ENCODE data around the gene RAD51B.

RAD51B gene

DNA sequence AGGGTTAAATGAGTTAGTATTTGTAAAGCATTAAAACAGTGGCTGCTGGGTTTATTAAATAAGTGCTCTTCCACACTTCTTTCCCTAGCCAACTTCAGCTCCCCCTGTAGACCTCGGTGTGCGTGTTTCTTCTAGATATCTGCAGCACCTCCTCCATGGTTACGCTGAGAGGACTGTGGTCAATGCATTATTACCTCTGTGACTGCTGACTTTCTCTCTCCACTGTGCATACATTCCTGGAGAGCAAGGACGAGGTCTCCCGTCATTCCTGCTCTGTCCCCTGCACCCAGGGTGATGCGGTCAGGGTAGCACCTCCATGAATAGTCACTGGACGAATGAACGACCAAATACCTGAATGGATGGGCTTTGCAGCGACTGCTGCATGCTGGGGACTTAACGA, 928.7 kb downstream of the RAD51B start:
- no peak overlapping the region for H3K4me2 ChIP-seq
- no peak overlapping the region for H3K27ac ChIP-seq
- peaks cover 20% of the 10 kb centered on the region for H3K4me1 ChIP-seq
- no peak overlapping the region for H3K4me3 ChIP-seq
- no peak overlapping the region for H3K9ac ChIP-seq
- no peaks in the 10 kb centered on the region for H4K20me1 ChIP-seq
- no peaks in the 10 kb centered on the region for H3K36me3 ChIP-seq
- no peak for TF ChIP-seq Cebpa-rat (IDR thresholded peaks at IDR 0.05)
- no peaks in the 10 kb centered on the region for H3K9me3 ChIP-seq
- H3K27me3 ChIP-seq: no peaks in the 10 kb centered on the region

GRCh38 chr14:68748691-68749090, 929.1 kb downstream of the RAD51B start:
- no peak overlapping the region for H3K9ac ChIP-seq
- no peaks in the 10 kb centered on the region for H3K9me3 ChIP-seq
- no peak overlapping the region for H3K4me2 ChIP-seq
- H3K27me3 ChIP-seq: no peaks in the 10 kb centered on the region
- no peak overlapping the region for H3K4me3 ChIP-seq
- no peak overlapping the region for H3K27ac ChIP-seq
- H4K20me1 ChIP-seq: no peaks in the 10 kb centered on the region
- H3K36me3 ChIP-seq: no peaks in the 10 kb centered on the region
- no peak for TF ChIP-seq Cebpa-rat (IDR thresholded peaks at IDR 0.05)
- peaks cover 24% of the 10 kb centered on the region for H3K4me1 ChIP-seq

DNA sequence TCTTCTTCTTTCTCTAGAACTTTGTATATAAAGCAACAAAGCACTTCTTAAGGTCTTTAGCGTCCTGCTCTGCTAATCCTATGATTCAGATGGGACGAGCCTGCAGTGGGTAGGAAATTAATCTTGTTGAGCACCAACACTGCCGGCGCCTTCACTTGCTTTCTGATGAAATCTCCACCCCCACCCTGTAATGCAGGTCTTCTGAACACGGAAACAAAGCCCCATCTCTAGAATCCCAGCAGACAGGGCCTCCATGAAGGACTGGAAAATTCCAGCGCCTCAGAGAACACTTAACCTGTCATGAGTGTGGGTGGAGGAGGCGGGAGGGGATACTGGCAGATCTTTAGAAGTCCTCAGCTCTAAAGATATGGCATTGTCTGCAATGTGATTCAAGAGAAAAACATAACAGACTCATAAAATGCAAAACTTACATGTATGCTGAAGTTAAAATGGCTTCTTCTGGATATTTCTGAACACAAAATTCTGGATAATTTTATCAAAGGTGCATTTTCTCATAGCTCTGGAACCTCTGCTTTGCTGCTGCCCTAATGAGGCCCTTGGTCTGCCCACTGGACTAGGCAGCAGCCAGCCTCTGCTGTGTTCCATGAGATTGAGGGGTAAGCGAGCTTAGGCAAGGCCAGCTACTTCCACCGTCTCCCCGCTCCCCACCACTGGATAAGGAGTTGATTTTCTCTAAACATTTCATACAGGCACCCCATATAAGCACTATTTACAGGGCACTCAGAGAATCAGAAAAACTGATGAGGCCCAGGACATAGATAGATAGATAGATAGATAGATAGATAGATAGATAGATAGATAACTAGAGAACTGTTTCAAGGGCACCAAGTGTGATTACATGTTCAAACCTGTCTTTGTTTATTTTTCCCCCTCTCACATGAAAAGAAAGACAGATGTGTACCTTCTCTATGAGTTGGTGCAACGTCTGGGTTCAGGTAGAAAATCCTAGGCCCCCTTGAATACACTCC, 930.2 kb downstream of the RAD51B start:
- H3K9me3 ChIP-seq: no peaks in the 10 kb centered on the region
- no peaks in the 10 kb centered on the region for H3K36me3 ChIP-seq
- no peak overlapping the region for H3K9ac ChIP-seq
- no peaks in the 10 kb centered on the region for H3K27me3 ChIP-seq
- H4K20me1 ChIP-seq: no peaks in the 10 kb centered on the region
- no peak overlapping the region for H3K27ac ChIP-seq
- no peak overlapping the region for H3K4me2 ChIP-seq
- TF ChIP-seq Cebpa-rat (IDR thresholded peaks at IDR 0.05): no peak
- peaks cover 35% of the 10 kb centered on the region for H3K4me1 ChIP-seq
- H3K4me3 ChIP-seq: no peak overlapping the region

GRCh38 chr14:68752271-68753006, 932.9 kb downstream of the RAD51B start:
- Histone ChIP-seq H3K4me1 (peaks cover 56% of the 10 kb centered on the region), H3K36me3 (no peaks in the 10 kb centered on the region), H3K27me3 (no peaks in the 10 kb centered on the region), H3K27ac (no peak overlapping the region), H4K20me1 (no peaks in the 10 kb centered on the region), H3K4me2 (peak overlapping the region; percentile 14), H3K9me3 (no peaks in the 10 kb centered on the region), H3K4me3 (no peak overlapping the region), H3K9ac (no peak overlapping the region)
- TF ChIP-seq Cebpa-rat (IDR thresholded peaks at IDR 0.05): no peak

DNA sequence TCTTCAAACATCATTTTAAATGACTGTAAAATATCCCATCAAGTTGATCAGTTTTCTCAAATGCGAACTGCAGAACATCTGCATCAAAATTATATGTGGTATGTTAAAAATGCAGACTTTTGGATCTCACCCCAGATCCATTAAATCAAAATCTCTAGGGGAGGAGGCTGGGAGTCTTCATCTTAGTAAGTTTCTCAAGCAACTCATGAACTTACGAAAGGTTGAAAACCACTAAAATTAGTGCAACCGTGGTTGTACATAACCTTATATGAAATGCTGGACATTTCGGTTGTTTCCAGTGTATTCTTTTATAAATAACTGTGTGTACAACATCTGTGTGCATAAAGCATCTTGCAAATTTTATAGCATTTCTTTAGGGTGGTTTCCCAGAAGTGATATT, 934.1 kb downstream of the RAD51B start:
- H3K4me3 ChIP-seq: no peak overlapping the region
- H3K4me2 ChIP-seq: 0 out of 2 replicates have a peak overlapping the region, but pooled peaks have one; percentile 83
- no peaks in the 10 kb centered on the region for H3K27me3 ChIP-seq
- H3K4me1 ChIP-seq: peaks cover 66% of the 10 kb centered on the region
- H3K36me3 ChIP-seq: no peaks in the 10 kb centered on the region
- no peaks in the 10 kb centered on the region for H4K20me1 ChIP-seq
- H3K9me3 ChIP-seq: no peaks in the 10 kb centered on the region
- TF ChIP-seq Cebpa-rat (IDR thresholded peaks at IDR 0.05): no peak
- H3K9ac ChIP-seq: no peak overlapping the region
- no peak overlapping the region for H3K27ac ChIP-seq

DNA sequence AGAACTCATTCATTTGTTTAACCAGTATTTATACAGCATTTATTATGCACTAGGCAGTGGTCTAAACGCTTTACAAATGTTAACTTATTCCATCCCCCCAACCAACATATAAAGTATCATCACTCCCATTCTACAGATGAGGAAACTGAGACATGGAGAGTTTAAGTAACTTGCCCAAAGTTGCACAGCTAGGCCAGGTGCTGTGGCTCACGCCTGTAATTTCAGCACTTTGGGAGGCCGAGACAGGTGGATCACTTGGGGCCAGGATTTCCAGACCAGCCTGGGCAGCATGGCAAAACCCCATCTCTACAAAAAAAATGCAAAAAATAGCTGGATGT, 935.4 kb downstream of the RAD51B start:
- no peak overlapping the region for H3K4me3 ChIP-seq

DNA sequence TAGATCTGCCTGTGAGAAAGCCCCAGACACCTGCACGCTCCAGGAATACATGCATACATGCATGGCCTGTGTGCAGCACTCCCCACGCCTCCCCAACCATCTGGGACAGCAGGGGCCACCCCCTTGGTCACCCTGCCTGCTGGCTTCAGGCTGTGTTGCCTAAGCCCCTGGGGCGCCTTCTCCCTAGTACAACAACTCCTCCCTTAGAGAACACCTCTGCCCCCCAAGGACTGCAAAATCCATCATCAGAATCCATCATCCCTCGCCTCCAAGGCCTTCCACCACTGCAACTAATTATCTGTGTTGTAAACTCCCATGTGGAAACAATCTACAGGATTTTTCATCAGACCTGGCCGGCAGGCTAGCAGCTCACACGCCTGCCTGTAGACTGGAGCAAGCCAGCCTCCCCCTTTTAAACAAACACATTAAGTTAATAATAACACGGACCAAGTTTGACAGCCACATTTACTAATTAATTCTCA, 936.5 kb downstream of the RAD51B start:
- peak overlapping the region; percentile 69 for H3K9ac ChIP-seq
- peak overlapping the region; percentile 83 for H3K4me2 ChIP-seq
- no peak overlapping the region for H3K4me3 ChIP-seq
- peaks cover 90% of the 10 kb centered on the region for H3K4me1 ChIP-seq
- H4K20me1 ChIP-seq: no peaks in the 10 kb centered on the region
- TF ChIP-seq Cebpa-rat (IDR thresholded peaks at IDR 0.05): no peak
- no peaks in the 10 kb centered on the region for H3K27me3 ChIP-seq
- peak overlapping the region; percentile 91 for H3K27ac ChIP-seq
- H3K36me3 ChIP-seq: no peaks in the 10 kb centered on the region
- H3K9me3 ChIP-seq: no peaks in the 10 kb centered on the region

More for the DNA sequence above, 935.4 kb downstream of the RAD51B start:
- Histone ChIP-seq H3K4me2 (peak overlapping the region; percentile 83), H3K27ac (peak overlapping the region; percentile 91; the same call in 1 of the 2 replicates), H4K20me1 (no peaks in the 10 kb centered on the region), H3K36me3 (no peaks in the 10 kb centered on the region), H3K27me3 (no peaks in the 10 kb centered on the region), H3K9me3 (no peaks in the 10 kb centered on the region), H3K9ac (no peak overlapping the region), H3K4me1 (peaks cover 79% of the 10 kb centered on the region)
- no peak for TF ChIP-seq Cebpa-rat (IDR thresholded peaks at IDR 0.05)

- TF ChIP-seq Cebpa-rat (IDR thresholded peaks at IDR 0.05): no peak
- Histone ChIP-seq H3K36me3 (no peaks in the 10 kb centered on the region), H4K20me1 (no peaks in the 10 kb centered on the region), H3K27me3 (no peaks in the 10 kb centered on the region), H3K4me3 (peak overlapping the region; percentile 29; the same call in 1 of the 2 replicates), H3K9ac (peak overlapping the region; percentile 69), H3K9me3 (no peaks in the 10 kb centered on the region), H3K4me1 (peaks cover 96% of the 10 kb centered on the region), H3K27ac (peak overlapping the region; percentile 91), H3K4me2 (peak overlapping the region; percentile 83)
Measured at GRCh38 chr14:68756734-68757133, 937.2 kb downstream of the RAD51B start.

GRCh38 chr14:68757618-68758081, 938.1 kb downstream of the RAD51B start:
- Histone ChIP-seq H4K20me1 (no peaks in the 10 kb centered on the region), H3K36me3 (no peaks in the 10 kb centered on the region), H3K4me3 (no peak overlapping the region), H3K4me2 (peak overlapping the region; percentile 83), H3K9me3 (no peaks in the 10 kb centered on the region), H3K27me3 (no peaks in the 10 kb centered on the region), H3K27ac (peak overlapping the region; percentile 91), H3K9ac (peak overlapping the region; percentile 69), H3K4me1 (peaks cover 97% of the 10 kb centered on the region)
- TF ChIP-seq Cebpa-rat (IDR thresholded peaks at IDR 0.05): no peak; the same call in 1 of the 2 replicates
